Keratinocyte (primary cell): ENCODE measurements around the gene MAS1L. TPM values are rescaled to one million over a fixed set of nuclear protein-coding genes. Genes with fewer than 3 reads are reported as not detected.

ENCODE experiments used
- DNase-seq: peaks from one replicate; pipeline ENCODE4 v3.0.0-alpha.2; 2011; ENCODE audit warnings: low read depth, missing footprints, low spot score
- FAIRE-seq: peaks from 2 replicates; lab custom pipeline; 2011; peaks lifted over from hg19 to GRCh38; lab: Jason Lieb, UNC
- H2AFZ ChIP-seq: 2 replicates; pipeline ENCODE4 v1.6.0; 2012; ENCODE audit warnings: low read length, control low read depth, inconsistent platforms; ENCODE audit not compliant: control insufficient read depth
- H3K27ac ChIP-seq: 2 replicates; pipeline ENCODE4 v1.5.1; 2011; ENCODE audit warnings: low read length; ENCODE audit not compliant: control insufficient read depth, insufficient read depth
- H3K27me3 ChIP-seq: 3 replicates; pipeline ENCODE4 v1.6.0; 2011; ENCODE audit warnings: low read length; ENCODE audit not compliant: control insufficient read depth, insufficient read depth; ENCODE audit errors: extremely low read depth
- H3K36me3 ChIP-seq, 2 experiments: 2 replicates in 1 of 2; 3 replicates in 1 of 2; pipeline ENCODE4 v1.5.1; 2011; ENCODE audit warnings: low read length in 2 of 2, mild to moderate bottlenecking in 1 of 2; ENCODE audit not compliant: control insufficient read depth in 2 of 2, insufficient read depth in 2 of 2; ENCODE audit errors: extremely low read depth in 1 of 2
- H3K4me1 ChIP-seq: 3 replicates; pipeline ENCODE4 v1.5.1; 2011; ENCODE audit warnings: low read length; ENCODE audit not compliant: control insufficient read depth, insufficient read depth; ENCODE audit errors: extremely low read depth
- H3K4me2 ChIP-seq: 3 replicates; pipeline ENCODE4 v1.6.0; 2011; ENCODE audit warnings: low read depth, low read length; ENCODE audit not compliant: control insufficient read depth, insufficient read depth; ENCODE audit errors: extremely low read depth
- H3K4me3 ChIP-seq, 3 experiments: fragments of 200-600 bp in 1 of 3; sonication (generic) in 1 of 3; 2 replicates in 2 of 3; 3 replicates in 1 of 3; pipeline ENCODE4 v1.5.1; 2011 to 2016; ENCODE audit warnings: low read length in 3 of 3, mild to moderate bottlenecking in 3 of 3, control low read depth in 2 of 3, inconsistent platforms in 1 of 3, low read depth in 1 of 3, mixed read lengths in 1 of 3, mixed run types in 1 of 3, moderate library complexity in 1 of 3; ENCODE audit not compliant: control insufficient read depth in 2 of 3, insufficient read depth in 2 of 3; ENCODE audit errors: extremely low read depth in 1 of 3
- H3K79me2 ChIP-seq: 2 replicates; pipeline ENCODE4 v1.6.0; 2012; ENCODE audit warnings: low read length; ENCODE audit not compliant: control insufficient read depth, insufficient read depth
- H3K9ac ChIP-seq: 3 replicates; pipeline ENCODE4 v1.6.0; 2011; ENCODE audit warnings: low read length; ENCODE audit not compliant: control insufficient read depth, insufficient read depth; ENCODE audit errors: extremely low read depth
- H3K9me1 ChIP-seq: 3 replicates; pipeline ENCODE4 v1.6.0; 2011; ENCODE audit warnings: low read length; ENCODE audit not compliant: control insufficient read depth, insufficient read depth; ENCODE audit errors: extremely low read depth
- H3K9me3 ChIP-seq: 2 replicates; pipeline ENCODE4 v1.5.1; 2012; ENCODE audit warnings: low read depth, low read length; ENCODE audit not compliant: control insufficient read depth
- H4K20me1 ChIP-seq: 3 replicates; pipeline ENCODE4 v1.6.0; 2011; ENCODE audit warnings: low read length; ENCODE audit not compliant: control insufficient read depth, insufficient read depth; ENCODE audit errors: extremely low read depth
- CTCF ChIP-seq, 3 experiments: IDR thresholded peaks in 1 of 3; conservative IDR thresholded peaks in 1 of 3; optimal IDR thresholded peaks in 1 of 3; 2 replicates in 2 of 3; 3 replicates in 1 of 3; pipeline versions ENCODE3 to v1.5.1; 2011; ENCODE audit warnings: low read length in 3 of 3, mild to moderate bottlenecking in 3 of 3, moderate library complexity in 2 of 3, control low read depth in 1 of 3, inconsistent platforms in 1 of 3; ENCODE audit not compliant: insufficient read depth in 2 of 3; ENCODE audit errors: extremely low read depth in 1 of 3
- EZH2 ChIP-seq: IDR thresholded peaks from one replicate; pipeline ENCODE4 v1.6.1; 2012; ENCODE audit warnings: inconsistent platforms, mild to moderate bottlenecking, low read length, moderate library complexity
- dilution Hi-C: fragments of 300-500 bp; cut with MboI; formaldehyde crosslinking; loops from one replicate; pipeline ENCODE4 v1.7.0; 2020; ENCODE audit warnings: low sequenced_read_pairs; ENCODE audit not compliant: extremely low pct_ligation_motif_present
- polyA plus RNA-seq, 5 experiments: library from polyadenylated mRNA; depleted of rRNA in 3 of 5; stranded (reverse) in 3 of 5; stranded (forward) in 1 of 5; unstranded in 1 of 5; fragments of >200 nt; gene quantifications; 1 replicate in 1 of 5; 2 replicates in 3 of 5; 3 replicates in 1 of 5; pipeline versions ENCODE4 v1.2.1 to v1.2.3, GENCODE V29; 2011 to 2012; ENCODE audit warnings: missing spikeins in 2 of 5, low read depth in 1 of 5, low replicate concordance in 1 of 5

MAS1L gene
- polyA plus RNA-seq, 1 donor (not counting 4 experiments of a cell fraction or from before 2014, with no cell fraction given), result not detected

- dilution Hi-C loops, result no loop called here
- no peaks in the 10 kb centered on the region for H3K9me1 ChIP-seq
- no peak overlapping the region for H3K27ac ChIP-seq
- no peak overlapping the region for H2AFZ ChIP-seq
- no peaks in the 10 kb centered on the region for H3K4me1 ChIP-seq
- H3K4me3 ChIP-seq, result no peak overlapping the region
- peaks cover 3% of the 10 kb centered on the region for H3K27me3 ChIP-seq
- FAIRE-seq (no peak), DNase-seq (no peak)
- H4K20me1 ChIP-seq, result no peaks in the 10 kb centered on the region
- TF ChIP-seq EZH2 (no peak), CTCF (optimal IDR thresholded peaks at IDR 0.05 in 1 of 3, IDR thresholded peaks at IDR 0.05 in 1 of 3, conservative IDR thresholded peaks at IDR 0.05 in 1 of 3; ENCODE audit: extremely low read depth in 1 of 3, insufficient read depth in 2 of 3, low read length in 3 of 3) (no peak)
- H3K36me3 ChIP-seq, result no peaks in the 10 kb centered on the region
- H3K9me3 ChIP-seq, result no peaks in the 10 kb centered on the region
- H3K79me2 ChIP-seq, result no peaks in the 10 kb centered on the region
- no peak overlapping the region for H3K4me2 ChIP-seq
- H3K9ac ChIP-seq, result no peak overlapping the region
Observed at GRCh38 chr6:29528300-29528931, 40.7 kb upstream of the MAS1L start.

GRCh38 chr6:29527564-29527963 lies 39.8 kb upstream of the MAS1L start:
- dilution Hi-C loops, result no loop called here
- Histone ChIP-seq H3K27ac (no peak overlapping the region), H3K9me1 (no peaks in the 10 kb centered on the region), H3K4me1 (no peaks in the 10 kb centered on the region), H3K79me2 (no peaks in the 10 kb centered on the region), H3K9ac (no peak overlapping the region), H3K4me3 (no peak overlapping the region), H3K27me3 (peaks cover 3% of the 10 kb centered on the region), H3K36me3 (no peaks in the 10 kb centered on the region), H3K9me3 (no peaks in the 10 kb centered on the region), H3K4me2 (no peak overlapping the region), H2AFZ (no peak overlapping the region), H4K20me1 (no peaks in the 10 kb centered on the region)
- no peak for FAIRE-seq
- DNase-seq, result no peak
- TF ChIP-seq EZH2 (no peak), CTCF (optimal IDR thresholded peaks at IDR 0.05 in 1 of 3, IDR thresholded peaks at IDR 0.05 in 1 of 3, conservative IDR thresholded peaks at IDR 0.05 in 1 of 3; ENCODE audit: extremely low read depth in 1 of 3, insufficient read depth in 2 of 3, low read length in 3 of 3) (no peak)
